Activated T-helper 17 cell treated with anti-CD3 and anti-CD28 coated beads, Interleukin-2, amount 50 U/mL, for 72 hours (primary cell): ENCODE results near the gene KLF2. TPM values are rescaled to one million over a fixed set of nuclear protein-coding genes. Genes with fewer than 3 reads are reported as not detected.
"Not testable (repeated sequence)": the region's sequence is repeated elsewhere in the genome, so short reads cannot be mapped to it uniquely, and the experiment has no call there.

Experiments used
- ATAC-seq: fragments of 150-1000 bp; cut with Tn5 transposase; replicated peaks from 2 replicates; pipeline ENCODE4 v1.10.0; 2021; ENCODE audit warnings: mild to moderate bottlenecking, moderate library complexity
- H3K27ac Mint-ChIP-seq: one replicate; pipeline ENCODE4 v1.8.0; 2022; ENCODE audit warnings: mixed read lengths
- H3K27me3 Mint-ChIP-seq: one replicate; pipeline ENCODE4 v1.8.0; 2022; ENCODE audit warnings: mixed read lengths
- H3K36me3 Mint-ChIP-seq: one replicate; pipeline ENCODE4 v1.8.0; 2022; ENCODE audit warnings: low read depth, mild to moderate bottlenecking, mixed read lengths
- H3K4me1 Mint-ChIP-seq: one replicate; pipeline ENCODE4 v1.8.0; 2022; ENCODE audit warnings: mixed read lengths
- H3K4me3 Mint-ChIP-seq: one replicate; pipeline ENCODE4 v1.8.0; 2022; ENCODE audit warnings: mild to moderate bottlenecking, mixed read lengths
- H3K9me3 Mint-ChIP-seq: one replicate; pipeline ENCODE4 v1.8.0; 2022; ENCODE audit warnings: mixed read lengths
- total RNA-seq, 2 donors: library from RNA; stranded (reverse); gene quantifications; one replicate each; pipeline ENCODE4 v1.2.3, GENCODE V29; 2022

KLF2 gene
- total RNA-seq: 1 to 10 TPM; 1.9 to 9.9 TPM

DNA sequence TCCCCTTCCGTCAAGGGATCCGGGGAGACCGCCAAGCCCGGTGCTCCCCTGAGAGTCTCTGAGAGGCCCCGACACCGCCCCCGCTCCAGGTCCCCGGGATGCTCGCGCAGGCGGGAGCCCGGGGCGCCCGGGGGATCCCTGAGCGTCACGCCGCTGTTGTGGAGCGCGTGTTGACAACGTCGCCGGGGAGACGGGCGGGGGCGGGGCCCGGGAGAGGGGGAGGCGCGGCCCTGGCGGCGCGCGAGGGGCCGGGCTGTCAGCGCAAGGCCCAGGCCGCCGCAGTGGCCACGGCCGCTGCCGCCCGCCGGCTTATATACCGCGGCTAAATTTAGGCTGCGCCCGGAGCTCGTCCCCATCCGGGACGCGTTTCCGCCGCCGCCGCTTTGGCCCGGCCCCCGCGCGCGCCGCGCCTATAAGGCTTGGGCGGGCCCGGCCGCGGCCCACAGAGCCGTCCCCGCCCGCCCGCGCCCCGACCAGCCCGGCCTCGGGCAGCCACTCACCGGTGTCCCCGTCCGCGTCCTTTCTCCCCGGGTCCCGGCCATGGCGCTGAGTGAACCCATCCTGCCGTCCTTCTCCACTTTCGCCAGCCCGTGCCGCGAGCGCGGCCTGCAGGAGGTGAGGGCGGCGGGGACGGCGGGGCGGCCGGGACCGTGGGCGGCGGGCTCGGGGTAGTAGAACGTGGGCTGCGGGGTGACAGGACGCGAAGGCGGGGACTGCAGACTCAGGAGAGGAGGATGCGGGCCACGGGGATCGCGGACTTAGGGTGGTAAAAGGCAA, at the start of gene KLF2:
Gene KLF2, plus strand, starts transcription at position 443 of the 777 bp plus-strand sequence. Its CDS starts 98 bp downstream, at position 541.
- peaks cover 12% of the 10 kb centered on the region for H3K27me3 Mint-ChIP-seq

DNA sequence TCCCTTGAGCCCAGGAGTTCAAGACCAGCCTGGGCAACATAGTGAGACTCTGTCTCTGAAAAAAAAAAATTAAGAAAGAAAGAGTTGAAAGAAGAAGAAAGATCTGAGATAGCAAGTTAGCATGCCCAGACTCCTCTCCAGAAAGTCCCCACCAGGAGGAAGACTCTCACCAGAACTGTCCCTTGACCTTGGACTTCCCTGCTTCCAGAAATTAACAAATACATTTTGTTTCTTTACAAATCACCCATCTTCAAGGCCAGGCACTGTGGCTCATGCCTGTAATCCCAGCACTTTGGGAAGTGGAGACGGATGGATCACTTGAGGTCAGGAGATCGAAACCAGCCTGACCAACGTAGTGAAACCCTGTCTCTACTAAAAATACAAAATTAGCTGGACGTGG, 44.3 kb upstream of the KLF2 start:
- Mint-ChIP-seq H3K36me3 (no peaks in the 10 kb centered on the region), H3K4me1 (peaks cover 4% of the 10 kb centered on the region), H3K27ac (no peak overlapping the region), H3K4me3 (no peak overlapping the region), H3K27me3 (no peaks in the 10 kb centered on the region), H3K9me3 (no peaks in the 10 kb centered on the region)
- no peak for ATAC-seq

More for the DNA sequence above, at the start of gene KLF2:
- Mint-ChIP-seq H3K4me1 (peaks cover 21% of the 10 kb centered on the region), H3K4me3 (peak within 1 kb of the TSS; percentile 84), H3K36me3 (peaks cover 30% of the 10 kb centered on the region), H3K9me3 (no peaks in the 10 kb centered on the region), H3K27ac (peak within 1 kb of the TSS; percentile 62)
- ATAC-seq: peak; percentile 73

DNA sequence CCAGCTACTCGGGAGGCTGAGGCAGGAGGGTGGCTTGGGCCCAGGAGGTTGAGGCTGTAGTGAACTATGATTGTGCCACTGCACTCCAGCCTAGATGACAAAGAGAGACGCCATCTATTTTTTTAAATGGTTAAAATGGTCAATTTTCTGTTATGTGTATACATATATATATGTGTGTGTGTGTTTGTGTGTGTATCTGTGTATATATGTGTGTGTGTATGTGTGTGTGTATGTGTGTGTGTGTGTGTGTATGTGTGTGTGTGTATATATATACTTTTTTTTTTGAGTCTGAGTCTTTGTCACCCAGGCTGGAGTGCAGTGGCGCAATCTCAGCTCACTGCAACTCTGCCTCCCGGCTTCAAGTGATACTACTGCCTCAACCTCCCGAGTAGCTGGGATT, 42.9 kb upstream of the KLF2 start:
- peaks cover 2% of the 10 kb centered on the region for H3K27me3 Mint-ChIP-seq
- no peaks in the 10 kb centered on the region for H3K9me3 Mint-ChIP-seq
- no peak overlapping the region for H3K27ac Mint-ChIP-seq
- peaks cover 6% of the 10 kb centered on the region for H3K4me1 Mint-ChIP-seq
- H3K36me3 Mint-ChIP-seq: no peaks in the 10 kb centered on the region
- ATAC-seq: no peak
- H3K4me3 Mint-ChIP-seq: no peak overlapping the region

DNA sequence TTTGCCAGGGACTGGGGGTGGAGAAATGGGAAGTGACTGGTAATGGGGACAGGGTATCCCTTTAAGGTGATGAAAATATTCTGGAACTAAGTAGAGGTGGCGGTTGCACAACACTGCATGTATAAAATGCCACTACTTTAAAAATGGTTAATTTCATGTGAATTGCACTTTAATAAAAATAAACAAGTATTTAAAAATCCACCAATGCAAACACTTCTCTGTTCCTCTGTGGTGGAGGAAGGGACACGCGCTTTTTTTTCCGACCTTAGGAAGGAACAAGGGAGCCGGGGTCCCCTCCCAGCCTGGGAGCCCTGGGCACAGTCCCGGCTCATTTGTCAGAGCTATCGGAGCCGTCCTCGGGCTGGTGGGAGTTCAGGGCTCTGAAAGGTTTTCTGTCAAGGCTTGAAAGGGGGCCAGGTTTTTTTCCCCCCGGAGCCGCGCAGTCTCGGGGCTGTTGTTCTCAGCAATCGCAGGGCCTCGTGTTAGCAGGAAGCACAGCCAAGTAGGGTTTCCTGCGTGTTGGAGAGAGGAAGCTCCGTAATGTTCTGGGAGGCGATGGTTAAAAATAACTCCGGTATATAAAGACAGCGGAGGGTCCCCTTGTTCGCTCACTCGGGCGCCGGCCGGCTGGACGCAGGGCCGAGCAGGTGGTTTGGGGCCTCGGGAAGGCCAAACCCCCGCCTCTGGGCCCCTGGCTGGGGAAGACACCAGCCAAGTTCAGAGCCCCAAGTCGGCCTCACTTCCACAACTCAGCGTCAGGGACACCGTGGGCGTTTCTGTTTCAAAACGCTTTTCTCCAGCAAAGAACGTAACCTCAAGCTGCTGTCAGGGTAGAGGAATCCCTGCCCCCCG, 41.2 kb upstream of the KLF2 start:
- no peaks in the 10 kb centered on the region for H3K9me3 Mint-ChIP-seq
- peak overlapping the region; percentile 76 for H3K4me3 Mint-ChIP-seq
- H3K36me3 Mint-ChIP-seq: no peaks in the 10 kb centered on the region
- peaks cover 7% of the 10 kb centered on the region for H3K27me3 Mint-ChIP-seq
- ATAC-seq: peak; percentile 89
- H3K4me1 Mint-ChIP-seq: peaks cover 12% of the 10 kb centered on the region
- H3K27ac Mint-ChIP-seq: peak overlapping the region; percentile 81

DNA sequence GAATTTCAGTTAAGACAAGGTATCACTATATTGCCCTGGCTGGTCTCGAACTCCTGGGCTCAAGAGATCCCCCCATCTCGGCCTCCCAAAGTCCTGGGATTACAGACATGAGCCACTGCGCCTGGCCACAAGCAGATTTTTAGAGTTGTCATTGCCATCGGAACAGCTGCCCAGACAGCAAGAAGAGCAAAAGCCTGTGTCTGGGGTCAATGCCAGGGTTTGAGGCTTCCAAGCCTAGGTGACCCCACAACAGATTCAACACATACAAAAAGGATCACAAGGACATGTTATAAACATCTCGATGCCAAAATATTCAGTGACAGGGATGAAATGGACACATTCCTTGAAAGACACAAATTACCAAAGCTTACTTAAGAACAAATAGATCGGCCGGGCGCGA, 40.1 kb upstream of the KLF2 start:
- Mint-ChIP-seq H3K27ac (no peak overlapping the region), H3K4me1 (peaks cover 12% of the 10 kb centered on the region), H3K4me3 (peak overlapping the region; percentile 76), H3K9me3 (no peaks in the 10 kb centered on the region), H3K36me3 (no peaks in the 10 kb centered on the region), H3K27me3 (peaks cover 7% of the 10 kb centered on the region)
- no peak for ATAC-seq

DNA sequence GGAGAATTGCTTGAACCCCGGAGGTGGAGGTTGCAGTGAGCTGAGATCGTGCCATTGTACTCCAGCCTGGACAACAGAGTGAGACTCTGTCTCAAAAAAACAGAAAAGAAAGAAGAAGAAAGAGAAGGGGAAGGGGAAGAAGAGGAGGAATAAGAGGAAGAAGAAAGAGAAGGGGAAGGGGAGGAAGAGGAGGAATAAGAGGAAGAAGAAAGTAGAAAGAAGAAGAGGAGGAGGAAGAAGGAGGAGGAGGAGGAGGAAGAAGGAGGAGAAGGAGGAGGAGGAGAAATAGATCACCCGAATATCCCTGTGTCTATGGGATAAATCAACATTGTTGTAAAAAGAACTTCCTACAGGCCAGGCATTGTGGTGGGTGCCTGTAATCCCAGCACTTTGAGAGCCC, 39.5 kb upstream of the KLF2 start:
- not testable (repeated sequence) for ATAC-seq, H3K27me3 Mint-ChIP-seq

DNA sequence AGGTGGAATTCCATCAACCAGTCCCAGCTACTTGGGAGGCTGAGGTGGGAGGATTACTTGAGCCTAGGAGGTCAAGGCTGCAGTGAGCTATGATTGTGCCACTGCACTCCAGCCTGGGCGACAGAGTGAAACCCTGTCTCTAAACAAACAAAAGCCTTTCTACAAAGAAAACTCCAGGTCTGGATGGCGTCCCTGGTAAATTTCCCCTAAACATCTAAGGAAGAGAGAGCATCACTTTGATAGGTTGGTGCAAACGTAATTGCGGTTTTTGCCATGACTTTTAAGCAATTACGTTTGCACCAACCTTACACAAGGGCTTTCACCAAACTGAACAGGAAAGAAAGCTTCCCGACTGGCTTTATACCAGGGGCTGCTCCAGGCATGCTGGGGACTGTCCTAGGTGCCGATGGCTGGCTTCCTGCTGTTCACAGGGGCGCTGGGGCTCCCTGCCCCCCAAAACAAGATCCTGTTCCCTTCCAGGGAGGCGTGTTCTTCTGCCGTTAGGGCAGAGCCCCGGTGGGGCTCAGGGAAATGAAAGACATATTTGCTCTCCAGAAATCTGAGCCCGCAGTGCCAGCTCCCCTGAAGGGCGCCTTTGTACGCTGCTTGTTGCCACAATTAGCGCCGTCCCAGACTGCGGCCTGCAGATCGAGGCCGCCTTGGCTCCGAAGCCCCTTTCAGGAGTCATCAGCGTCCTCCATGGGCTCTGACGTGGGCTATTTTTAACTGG, 38.7 kb upstream of the KLF2 start:
- peaks cover 12% of the 10 kb centered on the region for H3K4me1 Mint-ChIP-seq
- H3K4me3 Mint-ChIP-seq: no peak overlapping the region
- H3K9me3 Mint-ChIP-seq: no peaks in the 10 kb centered on the region
- no peak overlapping the region for H3K27ac Mint-ChIP-seq
- ATAC-seq: no peak
- H3K36me3 Mint-ChIP-seq: no peaks in the 10 kb centered on the region
- H3K27me3 Mint-ChIP-seq: peaks cover 7% of the 10 kb centered on the region

More for the DNA sequence above, 39.5 kb upstream of the KLF2 start:
- not testable (repeated sequence) for H3K27ac Mint-ChIP-seq, H3K36me3 Mint-ChIP-seq, H3K9me3 Mint-ChIP-seq, H3K4me3 Mint-ChIP-seq
- H3K4me1 Mint-ChIP-seq: peaks cover 12% of the 10 kb centered on the region

DNA sequence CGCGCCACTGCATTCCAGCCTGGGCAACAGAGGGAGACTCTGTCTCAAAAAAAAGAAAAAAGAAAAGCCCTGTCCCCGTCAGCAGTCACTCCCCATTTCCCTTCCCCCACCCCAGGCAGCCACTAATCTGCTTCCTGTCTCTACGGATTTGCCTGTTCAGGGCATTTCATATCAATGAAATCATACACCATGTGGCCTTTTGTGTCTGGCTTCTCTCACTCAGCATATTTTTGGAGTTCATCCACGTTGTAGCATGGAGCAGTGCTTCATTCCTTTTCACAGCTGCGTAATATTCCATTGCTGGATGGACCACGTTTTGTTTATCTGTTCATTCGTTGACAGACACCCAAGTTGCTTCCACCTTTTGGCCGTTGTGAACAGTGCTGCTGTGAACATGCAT, 36.1 kb upstream of the KLF2 start:
- Mint-ChIP-seq H3K4me3 (no peak overlapping the region), H3K27ac (no peak overlapping the region), H3K36me3 (no peaks in the 10 kb centered on the region), H3K4me1 (peaks cover 8% of the 10 kb centered on the region), H3K9me3 (no peaks in the 10 kb centered on the region), H3K27me3 (peaks cover 7% of the 10 kb centered on the region)
- no peak for ATAC-seq

DNA sequence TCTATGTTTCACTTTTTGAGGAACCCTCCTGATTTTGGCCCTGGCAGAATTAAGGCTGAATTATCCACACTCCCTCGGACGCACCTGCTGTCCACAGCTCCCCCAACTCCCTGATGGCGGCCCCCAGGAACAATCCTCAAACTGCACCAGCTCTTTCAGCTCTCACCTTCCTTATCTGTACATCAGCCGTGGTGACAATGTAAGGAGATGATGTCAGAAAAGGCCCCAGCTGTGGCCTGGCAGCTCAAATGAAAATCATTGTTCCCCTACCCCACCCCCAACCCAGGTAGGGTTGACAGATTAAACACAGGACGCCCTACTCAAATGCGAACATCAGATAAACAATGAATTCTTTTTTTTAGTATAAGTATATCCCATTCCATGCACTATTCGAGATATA, 35.0 kb upstream of the KLF2 start:
- Mint-ChIP-seq H3K27ac (no peak overlapping the region), H3K9me3 (no peaks in the 10 kb centered on the region), H3K4me1 (peaks cover 7% of the 10 kb centered on the region), H3K27me3 (peaks cover 7% of the 10 kb centered on the region), H3K4me3 (no peak overlapping the region), H3K36me3 (no peaks in the 10 kb centered on the region)
- no peak for ATAC-seq

DNA sequence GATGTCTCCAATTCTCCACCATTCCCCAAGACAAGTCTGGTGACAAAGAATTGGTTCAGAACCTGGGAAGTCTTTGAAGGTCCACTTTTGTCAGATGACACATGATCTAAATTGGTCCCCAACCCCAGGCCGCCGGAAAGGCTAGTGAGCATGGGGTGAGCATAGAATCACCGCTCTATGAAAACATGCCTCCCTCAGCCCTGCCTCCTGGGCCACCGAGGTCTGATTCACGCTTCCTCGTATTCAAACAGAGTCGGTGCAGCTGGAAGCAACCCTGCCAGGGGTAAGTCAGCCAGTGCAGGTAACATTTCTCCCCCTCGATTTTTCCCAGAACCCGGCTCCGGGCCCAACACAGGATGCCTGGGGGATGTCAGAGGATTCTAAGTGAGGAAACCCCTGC, 33.9 kb upstream of the KLF2 start:
- H3K27ac Mint-ChIP-seq: no peak overlapping the region
- H3K36me3 Mint-ChIP-seq: no peaks in the 10 kb centered on the region
- ATAC-seq: no peak
- peaks cover 7% of the 10 kb centered on the region for H3K4me1 Mint-ChIP-seq
- H3K9me3 Mint-ChIP-seq: no peaks in the 10 kb centered on the region
- H3K27me3 Mint-ChIP-seq: peaks cover 7% of the 10 kb centered on the region
- no peak overlapping the region for H3K4me3 Mint-ChIP-seq

DNA sequence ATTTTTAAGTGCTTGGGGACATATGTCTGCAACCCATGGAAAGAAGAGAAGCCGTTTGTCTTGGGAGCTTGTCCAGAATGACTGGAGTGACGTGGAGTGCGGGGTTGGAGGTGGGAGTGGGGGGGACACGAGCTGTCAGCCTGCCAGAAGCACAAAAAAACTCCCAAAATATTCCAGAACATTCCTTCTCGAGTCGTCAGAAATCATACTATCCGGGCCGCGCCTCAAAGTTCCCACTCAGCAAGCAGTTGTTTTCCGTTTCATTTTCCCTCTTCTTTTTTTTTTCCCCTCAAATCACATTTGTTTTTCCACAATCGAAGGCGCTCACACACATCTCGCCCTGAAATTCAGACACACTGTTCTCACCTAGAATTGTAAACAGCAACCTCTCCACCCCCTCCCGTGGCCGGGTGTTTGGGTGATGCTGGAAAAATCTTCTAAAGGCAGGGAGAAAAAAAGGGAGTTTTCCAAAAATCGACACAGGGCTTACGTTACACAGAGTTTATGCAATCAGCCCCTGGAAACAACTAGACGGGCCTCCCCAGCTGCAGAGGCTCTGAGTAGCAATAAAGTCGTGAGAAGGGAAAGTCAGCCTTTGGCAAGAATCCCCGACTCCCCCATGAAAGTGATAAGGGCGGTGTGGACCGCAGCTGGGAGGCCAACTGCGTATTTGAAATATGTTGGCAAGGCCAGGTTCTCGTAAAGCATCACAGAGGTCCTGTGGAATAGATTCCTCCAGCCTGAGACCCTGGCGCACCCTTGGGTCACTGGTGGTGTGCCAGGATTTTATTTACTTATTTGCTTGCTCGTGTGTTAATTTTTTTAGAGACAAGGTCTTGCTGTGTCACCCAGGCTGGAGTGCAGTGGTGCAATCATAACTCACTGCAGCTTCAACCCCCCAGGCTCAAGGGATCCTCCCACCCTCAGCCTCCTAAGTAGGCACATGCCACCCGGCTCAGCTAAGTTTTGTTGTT, 31.2 kb upstream of the KLF2 start:
- Mint-ChIP-seq H3K4me3 (no peak overlapping the region), H3K36me3 (no peaks in the 10 kb centered on the region)
- no peak for ATAC-seq

DNA sequence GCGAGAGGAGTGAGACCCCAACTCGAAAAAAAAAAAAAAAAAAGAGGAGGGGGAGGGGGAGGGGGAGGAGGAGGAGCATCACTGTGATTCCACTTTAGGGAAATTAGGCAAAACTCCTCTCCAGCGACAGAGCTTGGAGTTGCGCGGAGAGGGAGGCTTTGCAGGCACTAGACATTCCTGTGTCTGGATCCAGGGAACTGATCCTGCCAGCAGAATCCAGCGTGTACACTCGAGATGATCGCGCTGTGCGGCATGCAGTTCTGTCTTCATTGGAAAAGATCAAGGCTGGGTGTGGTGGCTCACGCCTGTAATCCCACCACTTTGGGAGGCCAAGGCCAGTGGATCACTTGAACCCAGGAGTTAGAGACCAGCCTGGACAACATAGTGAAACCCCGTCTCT, 29.6 kb upstream of the KLF2 start:
- Mint-ChIP-seq H3K9me3 (no peaks in the 10 kb centered on the region), H3K4me3 (no peak overlapping the region), H3K27ac (no peak overlapping the region), H3K27me3 (no peaks in the 10 kb centered on the region), H3K4me1 (no peaks in the 10 kb centered on the region), H3K36me3 (no peaks in the 10 kb centered on the region)
- ATAC-seq: no peak

More for the DNA sequence above, 31.2 kb upstream of the KLF2 start:
- Mint-ChIP-seq H3K4me1 (no peaks in the 10 kb centered on the region), H3K9me3 (no peaks in the 10 kb centered on the region), H3K27ac (no peak overlapping the region), H3K27me3 (no peaks in the 10 kb centered on the region)

DNA sequence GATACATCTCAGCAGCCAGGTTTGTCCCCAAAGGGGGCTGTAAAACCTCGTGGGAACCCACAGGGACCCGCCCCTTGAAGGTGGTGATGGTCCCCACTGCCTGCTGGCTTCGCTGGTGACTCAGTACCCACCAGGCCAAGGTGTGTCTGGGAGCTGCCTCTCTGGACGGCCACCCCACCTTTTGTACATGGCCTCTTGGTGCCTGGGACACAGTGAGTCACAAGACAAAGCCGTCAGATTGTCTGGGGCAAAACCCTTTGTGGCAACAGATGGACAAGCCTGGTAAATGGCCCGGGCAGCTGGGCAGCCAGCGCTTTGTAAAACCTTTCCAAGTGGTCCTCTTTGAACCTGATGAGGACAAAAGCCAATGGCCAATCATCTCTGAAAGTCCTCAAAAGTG, 27.9 kb upstream of the KLF2 start:
- Mint-ChIP-seq H3K4me3 (no peak overlapping the region), H3K27me3 (no peaks in the 10 kb centered on the region), H3K9me3 (no peaks in the 10 kb centered on the region), H3K27ac (no peak overlapping the region), H3K4me1 (no peaks in the 10 kb centered on the region), H3K36me3 (no peaks in the 10 kb centered on the region)
- ATAC-seq: no peak
